Measurements from ENCODE around the gene MACIR. TPM values are rescaled to one million over a fixed set of nuclear protein-coding genes. Genes with fewer than 3 reads are reported as not detected.
A peak's percentile ranks its signal among the peaks of the same experiment; 100 is the strongest.

The MACIR gene
- total and polyA plus RNA-seq, 4 donors, result 0.69 to 18.6 (median 0.83) TPM

GRCh38 chr5:103224118-103224893 lies 34.3 kb upstream of the MACIR start:
- no peak overlapping the region for H3K27ac ChIP-seq (ENCODE audit: low read depth in 1 of 2, low read length in 2 of 2)
- no peak overlapping the region for H3K4me3 ChIP-seq (ENCODE audit: low read depth in 1 of 3, low read length in 3 of 3)
- TF ChIP-seq RAD21 (IDR thresholded peaks at IDR 0.05), result peak; percentile 81 to 87
- TF ChIP-seq REST (IDR thresholded peaks at IDR 0.05), result peak; percentile 26
- TF ChIP-seq CTCF (IDR thresholded peaks at IDR 0.05; ENCODE audit: low read depth, low read length, missing input control), result peak; percentile 70
- no peak for TF ChIP-seq EGR1 (IDR thresholded peaks at IDR 0.05; ENCODE audit: low read depth in 2 of 2)
- H3K27me3 ChIP-seq (ENCODE audit: control insufficient read depth in 4 of 4, insufficient read depth in 4 of 4, low read length in 3 of 4), result no peaks in the 10 kb centered on the region
- WGBS, result 48% methylated on average over 11 of the region's 11 CpGs
- no peak overlapping the region for H3K9ac ChIP-seq (ENCODE audit: low read depth in 1 of 2, low read length in 2 of 2)
- no peaks in the 10 kb centered on the region for H3K4me1 ChIP-seq (ENCODE audit: control insufficient read depth in 4 of 4, insufficient read depth in 4 of 4, low read length in 3 of 4)
- H3K9me3 ChIP-seq (ENCODE audit: control insufficient read depth in 4 of 4, low read length in 3 of 4), result peaks cover 0 to 4% (median 0%) of the 10 kb centered on the region in 4 donors
- no peak for DNase-seq (ENCODE audit: low spot score)
- no peaks in the 10 kb centered on the region for H3K36me3 ChIP-seq (ENCODE audit: control insufficient read depth in 4 of 4, insufficient read depth in 3 of 4, low read depth in 1 of 4, low read length in 3 of 4)

- H3K36me3 ChIP-seq (ENCODE audit: control insufficient read depth in 4 of 4, insufficient read depth in 3 of 4, low read depth in 1 of 4, low read length in 3 of 4), result no peaks in the 10 kb centered on the region
- 62% methylated on average over 5 of the region's 5 CpGs for WGBS
- no peak overlapping the region for H3K27ac ChIP-seq (ENCODE audit: low read depth in 1 of 2, low read length in 2 of 2)
- peaks cover 0 to 4% (median 0%) of the 10 kb centered on the region in 4 donors for H3K9me3 ChIP-seq (ENCODE audit: control insufficient read depth in 4 of 4, low read length in 3 of 4)
- H3K4me3 ChIP-seq (ENCODE audit: low read depth in 1 of 3, low read length in 3 of 3), result no peak overlapping the region
- no peaks in the 10 kb centered on the region for H3K4me1 ChIP-seq (ENCODE audit: control insufficient read depth in 4 of 4, insufficient read depth in 4 of 4, low read length in 3 of 4)
- no peak overlapping the region for H3K9ac ChIP-seq (ENCODE audit: low read depth in 1 of 2, low read length in 2 of 2)
- no peak for DNase-seq (ENCODE audit: low spot score)
- H3K27me3 ChIP-seq (ENCODE audit: control insufficient read depth in 4 of 4, insufficient read depth in 4 of 4, low read length in 3 of 4), result no peaks in the 10 kb centered on the region
- TF ChIP-seq FOXA1 (IDR thresholded peaks at IDR 0.05), result no peak
- no peak for TF ChIP-seq REST (IDR thresholded peaks at IDR 0.05)
- no peak for TF ChIP-seq JUND (IDR thresholded peaks at IDR 0.05)
- no peak for TF ChIP-seq FOXA2 (IDR thresholded peaks at IDR 0.05)
- TF ChIP-seq NR2F2 (IDR thresholded peaks at IDR 0.05), result no peak
- TF ChIP-seq TAF1 (conservative IDR thresholded peaks at IDR 0.05), result no peak
- no peak for TF ChIP-seq GABPA (IDR thresholded peaks at IDR 0.05 in 1 of 2, conservative IDR thresholded peaks at IDR 0.05 in 1 of 2)
- no peak for TF ChIP-seq RXRA (IDR thresholded peaks at IDR 0.05)
- TF ChIP-seq SP1 (IDR thresholded peaks at IDR 0.05), result no peak
- TF ChIP-seq ZBTB33 (IDR thresholded peaks at IDR 0.05), result no peak
- no peak for TF ChIP-seq ATF3 (IDR thresholded peaks at IDR 0.05)
- TF ChIP-seq HNF4G (IDR thresholded peaks at IDR 0.05), result no peak
- no peak for TF ChIP-seq YY1 (IDR thresholded peaks at IDR 0.05)
- no peak for TF ChIP-seq CTCF (IDR thresholded peaks at IDR 0.05; ENCODE audit: low read depth, low read length, missing input control)
- no peak for TF ChIP-seq RAD21 (IDR thresholded peaks at IDR 0.05)
- no peak for TF ChIP-seq HNF4A (conservative IDR thresholded peaks at IDR 0.05)
- no peak for TF ChIP-seq MAX (IDR thresholded peaks at IDR 0.05)
Measured at GRCh38 chr5:103224894-103225246, 33.7 kb upstream of the MACIR start.

Measured in liver (tissue), 9 donors.